ENCODE data around the gene MEGF11. TPM values are rescaled to one million over a fixed set of nuclear protein-coding genes. Genes with fewer than 3 reads are reported as not detected.

The MEGF11 gene
- total RNA-seq, 4 donors from 2014 or later, result 0.97 to 10.6 (median 4.0) TPM

DNA sequence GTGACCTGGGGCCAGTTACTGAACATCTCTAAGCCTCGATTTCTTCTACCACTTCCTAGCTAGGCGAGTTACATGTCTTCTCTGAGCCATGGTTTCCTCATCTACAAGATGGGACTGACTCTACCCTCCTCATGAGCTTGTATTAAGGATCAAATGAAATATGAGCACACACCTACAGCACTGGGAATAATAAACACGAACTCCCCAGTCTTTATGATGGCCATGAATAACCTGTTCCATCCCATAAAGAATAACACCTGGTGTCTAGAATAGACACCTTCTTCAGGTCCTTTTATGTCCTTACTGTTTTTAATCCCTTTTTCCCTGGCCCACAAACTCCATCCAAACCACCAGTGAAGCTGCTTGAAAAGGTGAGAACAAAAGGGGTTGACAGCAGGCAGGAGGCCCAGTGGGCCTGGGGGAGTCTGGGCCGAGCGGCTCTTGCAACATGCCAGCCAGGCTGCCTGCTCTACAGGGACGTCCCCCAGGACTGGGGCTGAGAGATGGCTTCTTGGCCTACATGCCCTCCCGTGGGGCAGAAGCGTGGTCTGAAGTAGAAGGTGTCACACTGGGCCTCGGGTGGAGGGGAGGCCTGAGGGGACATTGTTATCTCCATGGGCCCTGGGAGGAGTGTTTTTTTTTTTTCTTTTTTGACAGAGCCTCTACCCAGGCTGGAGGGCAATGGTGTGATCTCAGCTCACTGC lies 206.1 kb downstream of the MEGF11 start:
- intact Hi-C loops (cut with DNase I; ENCODE audit: low total_unique reads), result no loop called here

DNA sequence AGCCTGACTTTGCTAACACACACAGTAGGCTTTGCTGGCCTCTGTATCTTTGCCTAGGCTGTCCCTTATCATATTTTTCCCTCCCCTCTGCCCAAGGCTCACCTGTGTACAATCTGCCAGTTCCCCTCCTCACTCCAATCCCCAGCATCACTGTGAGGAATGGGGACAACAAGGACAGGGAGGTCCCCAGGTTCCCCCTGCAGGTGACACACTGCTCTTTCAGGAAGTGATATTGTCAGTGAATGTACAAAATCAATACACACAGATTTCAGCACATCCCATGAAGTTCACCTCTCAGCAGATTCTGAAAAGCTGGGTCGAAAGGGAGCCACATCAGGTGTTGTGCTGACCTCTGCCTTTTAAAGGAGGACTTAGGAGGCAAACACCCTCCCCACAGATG lies 206.8 kb downstream of the MEGF11 start:
- H3K4me3 ChIP-seq (ENCODE audit: low read depth, poor library complexity, severe bottlenecking), result no peak overlapping the region
- TF ChIP-seq, protein P1, sequence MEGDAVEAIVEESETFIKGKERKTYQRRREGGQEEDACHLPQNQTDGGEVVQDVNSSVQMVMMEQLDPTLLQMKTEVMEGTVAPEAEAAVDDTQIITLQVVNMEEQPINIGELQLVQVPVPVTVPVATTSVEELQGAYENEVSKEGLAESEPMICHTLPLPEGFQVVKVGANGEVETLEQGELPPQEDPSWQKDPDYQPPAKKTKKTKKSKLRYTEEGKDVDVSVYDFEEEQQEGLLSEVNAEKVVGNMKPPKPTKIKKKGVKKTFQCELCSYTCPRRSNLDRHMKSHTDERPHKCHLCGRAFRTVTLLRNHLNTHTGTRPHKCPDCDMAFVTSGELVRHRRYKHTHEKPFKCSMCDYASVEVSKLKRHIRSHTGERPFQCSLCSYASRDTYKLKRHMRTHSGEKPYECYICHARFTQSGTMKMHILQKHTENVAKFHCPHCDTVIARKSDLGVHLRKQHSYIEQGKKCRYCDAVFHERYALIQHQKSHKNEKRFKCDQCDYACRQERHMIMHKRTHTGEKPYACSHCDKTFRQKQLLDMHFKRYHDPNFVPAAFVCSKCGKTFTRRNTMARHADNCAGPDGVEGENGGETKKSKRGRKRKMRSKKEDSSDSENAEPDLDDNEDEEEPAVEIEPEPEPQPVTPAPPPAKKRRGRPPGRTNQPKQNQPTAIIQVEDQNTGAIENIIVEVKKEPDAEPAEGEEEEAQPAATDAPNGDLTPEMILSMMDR (IDR thresholded peaks at IDR 0.05), result no peak
- TF ChIP-seq POLR2A (IDR thresholded peaks at IDR 0.05), result no peak
- WGBS, 2 donors, result 46 to 60% methylated on average over 1 of the region's 1 CpG
- intact Hi-C loops (cut with DNase I; ENCODE audit: low total_unique reads), result no loop called here
- no peak for DNase-seq (ENCODE audit: low spot score in 2 of 2)

More for the DNA sequence above, 206.1 kb downstream of the MEGF11 start:
- WGBS, 2 donors, result 74 to 82% methylated on average over 9 of the region's 9 CpGs
- no peak for DNase-seq (ENCODE audit: low spot score in 2 of 2)
- TF ChIP-seq POLR2A (IDR thresholded peaks at IDR 0.05), result no peak
- TF ChIP-seq, protein P1 (IDR thresholded peaks at IDR 0.05), result no peak
- H3K4me3 ChIP-seq (ENCODE audit: low read depth, poor library complexity, severe bottlenecking), result no peak overlapping the region

DNA sequence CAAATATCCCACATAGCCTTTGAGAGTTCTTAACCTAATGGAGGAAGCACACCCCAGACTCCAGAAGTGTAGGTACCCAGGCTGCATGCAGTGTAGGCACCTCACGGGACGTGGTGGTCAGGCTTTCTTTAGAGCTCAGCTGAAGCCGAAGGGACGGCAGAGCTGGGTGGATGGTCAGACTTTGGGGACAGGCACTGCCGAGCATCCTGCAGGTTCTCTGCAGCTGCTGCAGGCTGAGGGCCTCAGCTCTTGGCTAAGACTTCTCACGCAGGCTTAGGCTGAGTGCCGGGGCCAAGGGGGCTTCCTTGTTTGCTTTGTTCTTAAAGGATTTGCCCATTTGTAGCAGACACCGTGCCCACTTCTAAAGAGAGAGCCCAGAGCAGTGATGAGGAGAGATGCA lies 207.2 kb downstream of the MEGF11 start:
- no peak for DNase-seq (ENCODE audit: low spot score in 2 of 2)
- WGBS, 2 donors, result 68 to 71% methylated on average over 8 of the region's 8 CpGs
- intact Hi-C loops (cut with DNase I; ENCODE audit: low total_unique reads), result no loop called here
- TF ChIP-seq, protein P1 (IDR thresholded peaks at IDR 0.05), result no peak
- TF ChIP-seq POLR2A (IDR thresholded peaks at IDR 0.05), result no peak
- H3K4me3 ChIP-seq (ENCODE audit: low read depth, poor library complexity, severe bottlenecking), result no peak overlapping the region

DNA sequence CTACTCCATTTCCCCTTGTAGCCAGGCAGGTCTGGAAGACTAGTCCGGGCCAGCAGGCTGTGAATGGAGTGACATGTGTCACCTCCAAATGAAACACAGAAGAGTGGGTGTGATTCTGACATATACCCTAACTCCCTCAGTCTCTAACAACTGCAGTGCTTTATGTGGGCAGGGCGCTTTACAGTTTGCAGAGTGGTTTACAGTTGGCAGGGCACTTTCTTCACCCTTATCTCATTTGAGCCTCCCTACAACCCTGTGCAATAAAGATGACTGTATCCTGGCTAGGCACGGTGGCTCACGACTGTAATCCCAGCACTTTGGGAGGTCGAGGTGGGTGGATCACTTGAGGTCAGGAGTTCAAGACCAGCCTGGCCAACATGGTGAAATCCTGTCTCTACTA lies 208.0 kb downstream of the MEGF11 start:
- TF ChIP-seq POLR2A (IDR thresholded peaks at IDR 0.05), result no peak
- TF ChIP-seq, protein P1 (IDR thresholded peaks at IDR 0.05), result no peak
- no peak overlapping the region for H3K4me3 ChIP-seq (ENCODE audit: low read depth, poor library complexity, severe bottlenecking)
- WGBS, 2 donors, result 77 to 79% methylated on average over 5 of the region's 5 CpGs
- intact Hi-C loops (cut with DNase I; ENCODE audit: low total_unique reads), result no loop called here
- no peak for DNase-seq (ENCODE audit: low spot score in 2 of 2)

DNA sequence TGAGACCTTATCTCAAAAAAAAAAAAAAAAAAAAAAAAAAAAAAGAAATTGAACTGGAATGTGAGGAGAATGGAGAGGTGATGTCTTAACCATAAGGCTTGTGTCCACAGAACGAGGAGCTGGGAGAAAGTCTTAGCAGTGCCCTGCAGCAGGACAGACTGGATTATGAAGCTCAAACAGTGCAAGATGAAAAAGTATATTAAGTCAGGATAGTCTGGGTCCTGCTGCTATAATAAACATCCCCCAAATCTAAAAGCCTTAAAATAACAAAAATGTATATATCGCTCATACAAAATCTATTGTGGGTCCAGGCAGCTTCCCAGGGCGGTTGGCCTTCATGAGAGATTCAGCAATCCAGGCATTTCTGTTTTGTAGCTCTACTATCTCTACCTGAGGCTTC lies 208.7 kb downstream of the MEGF11 start:
- DNase-seq (ENCODE audit: low spot score in 2 of 2), result no peak
- intact Hi-C loops (cut with DNase I; ENCODE audit: low total_unique reads), result no loop called here
- H3K4me3 ChIP-seq (ENCODE audit: low read depth, poor library complexity, severe bottlenecking), result no peak overlapping the region
- TF ChIP-seq POLR2A (IDR thresholded peaks at IDR 0.05), result no peak
- TF ChIP-seq, protein P1 (IDR thresholded peaks at IDR 0.05), result no peak
- 82 to 90% methylated on average over 3 of the region's 3 CpGs for WGBS, 2 donors

DNA sequence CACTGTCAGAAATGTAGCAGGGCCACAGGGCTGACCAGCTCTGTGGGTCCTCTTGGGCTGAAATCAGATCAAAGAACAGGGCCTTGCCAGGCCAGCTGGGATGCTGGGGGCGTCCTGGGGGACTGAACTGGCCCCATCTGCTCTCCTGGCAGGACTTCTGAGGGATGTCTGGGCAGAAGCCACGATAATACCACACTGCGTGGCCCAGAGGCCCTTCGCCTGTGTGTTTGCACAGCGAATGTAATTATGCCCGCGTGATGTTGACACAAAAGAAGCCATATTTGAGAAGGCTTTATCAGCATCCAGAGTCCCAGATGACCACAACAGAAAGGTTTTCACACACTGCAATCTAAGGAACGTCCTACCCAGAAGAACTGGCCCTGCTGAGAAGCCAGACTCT lies 210.3 kb downstream of the MEGF11 start:
- no peak for DNase-seq (ENCODE audit: low spot score in 2 of 2)
- 67 to 71% methylated on average over 8 of the region's 8 CpGs for WGBS, 2 donors
- intact Hi-C loops (cut with DNase I; ENCODE audit: low total_unique reads), result no loop called here
- no peak overlapping the region for H3K4me3 ChIP-seq (ENCODE audit: low read depth, poor library complexity, severe bottlenecking)
- no peak for TF ChIP-seq POLR2A (IDR thresholded peaks at IDR 0.05)
- TF ChIP-seq, protein P1 (IDR thresholded peaks at IDR 0.05), result no peak
